Calu3 (cell line): ENCODE results near the gene FAM89B. TPM values are rescaled to one million over a fixed set of nuclear protein-coding genes. Genes with fewer than 3 reads are reported as not detected.
A peak's percentile ranks its signal among the peaks of the same experiment; 100 is the strongest.

ENCODE experiments used
- BruUV-seq: library from RNA; stranded (reverse); fragments of 400-500 nt; replicated peaks from 2 replicates; lab custom pipeline; 2021; lab: Mats Ljungman, UMichigan
- CTCF ChIA-PET: fragments of 300-600 bp; sonication (Branson Sonifier 250); formaldehyde crosslinking; loops from one replicate; lab custom pipeline; 2022; ENCODE audit warnings: antibody characterized with exemption; lab: Charles Lee
- DNase-seq: peaks from one replicate; pipeline ENCODE4 v3.0.0; 2022
- H3K27ac Mint-ChIP-seq: one replicate; pipeline ENCODE4 v1.8.0; 2022; ENCODE audit warnings: mixed read lengths; ENCODE audit not compliant: unreplicated experiment
- H3K27me3 Mint-ChIP-seq: one replicate; pipeline ENCODE4 v1.8.0; 2022; ENCODE audit warnings: mixed read lengths; ENCODE audit not compliant: unreplicated experiment
- H3K36me3 Mint-ChIP-seq: one replicate; pipeline ENCODE4 v1.8.0; 2022; ENCODE audit warnings: mild to moderate bottlenecking, moderate library complexity, mixed read lengths; ENCODE audit not compliant: insufficient read depth, unreplicated experiment
- H3K4me1 Mint-ChIP-seq: one replicate; pipeline ENCODE4 v1.8.0; 2022; ENCODE audit warnings: mild to moderate bottlenecking, low read depth, mixed read lengths; ENCODE audit not compliant: unreplicated experiment
- H3K4me3 Mint-ChIP-seq: one replicate; pipeline ENCODE4 v1.8.0; 2022; ENCODE audit warnings: mild to moderate bottlenecking, low read depth, moderate library complexity, mixed read lengths; ENCODE audit not compliant: unreplicated experiment
- H3K9me3 Mint-ChIP-seq: one replicate; pipeline ENCODE4 v1.8.0; 2022; ENCODE audit warnings: low read depth, mixed read lengths; ENCODE audit not compliant: unreplicated experiment
- intact Hi-C: fragments of 100-400 bp; cut with micrococcal nuclease; formaldehyde crosslinking; loops from one replicate; pipeline ENCODE4 v1.10.0; 2022; ENCODE audit not compliant: unreplicated experiment
- total RNA-seq: library from RNA; stranded (reverse); gene quantifications from 2 replicates; pipeline ENCODE4 v1.2.3, GENCODE V29; 2022
- TF ChIP-seq, protein P1 (sequence below): fragments of 200-600 bp; IDR thresholded peaks from one replicate; pipeline ENCODE4 v1.8.0; 2022; ENCODE audit warnings: antibody characterized with exemption; ENCODE audit not compliant: unreplicated experiment

The FAM89B gene
- total RNA-seq, 1 experiment from 2014 or later, result 29.8 TPM

DNA sequence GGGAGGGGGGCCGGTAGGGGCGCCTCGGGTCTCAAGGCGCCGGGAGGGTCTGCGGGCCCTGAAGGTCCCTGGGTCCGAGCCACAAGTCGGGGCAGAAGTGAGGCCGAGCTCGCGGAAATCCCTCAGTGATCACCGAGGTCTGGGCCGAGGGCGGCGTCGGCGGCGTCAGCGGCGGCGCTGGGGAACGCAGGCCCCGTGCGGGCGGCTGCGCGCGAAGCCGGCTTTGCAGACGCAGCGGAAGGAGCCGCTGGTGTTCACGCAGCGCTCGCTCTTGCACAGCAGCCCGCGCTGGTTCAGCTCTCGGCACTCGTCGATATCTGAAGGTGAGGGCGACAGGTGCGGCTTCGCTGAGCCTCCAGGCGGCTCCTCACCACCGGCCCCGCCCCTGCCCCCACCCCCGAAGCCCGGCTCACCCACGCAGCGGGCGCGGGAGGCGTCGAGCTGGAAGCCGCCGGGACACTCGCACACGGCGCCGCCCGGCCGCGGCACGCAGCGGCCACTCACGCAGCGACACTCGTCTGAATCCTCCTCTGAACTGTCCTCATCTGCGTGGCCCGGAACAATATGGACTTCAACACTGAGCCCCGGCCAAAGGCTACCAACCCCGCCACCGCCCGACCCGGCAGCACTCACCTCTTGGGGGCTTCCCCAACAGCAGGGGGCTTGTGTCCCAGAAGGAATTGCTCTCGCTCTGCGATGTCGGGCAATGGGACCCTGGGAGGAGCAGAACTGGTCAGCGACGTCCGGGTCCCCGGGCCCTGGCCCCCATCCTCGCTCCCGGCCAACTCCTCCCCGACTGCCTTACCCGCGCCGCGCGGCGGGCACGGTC, 33.2 kb upstream of the FAM89B start:
- Mint-ChIP-seq H3K4me1 (peaks cover 15% of the 10 kb centered on the region), H3K9me3 (no peaks in the 10 kb centered on the region), H3K27ac (no peak overlapping the region), H3K27me3 (no peaks in the 10 kb centered on the region), H3K36me3 (peaks cover 75% of the 10 kb centered on the region), H3K4me3 (no peak overlapping the region)
- TF ChIP-seq, protein P1, sequence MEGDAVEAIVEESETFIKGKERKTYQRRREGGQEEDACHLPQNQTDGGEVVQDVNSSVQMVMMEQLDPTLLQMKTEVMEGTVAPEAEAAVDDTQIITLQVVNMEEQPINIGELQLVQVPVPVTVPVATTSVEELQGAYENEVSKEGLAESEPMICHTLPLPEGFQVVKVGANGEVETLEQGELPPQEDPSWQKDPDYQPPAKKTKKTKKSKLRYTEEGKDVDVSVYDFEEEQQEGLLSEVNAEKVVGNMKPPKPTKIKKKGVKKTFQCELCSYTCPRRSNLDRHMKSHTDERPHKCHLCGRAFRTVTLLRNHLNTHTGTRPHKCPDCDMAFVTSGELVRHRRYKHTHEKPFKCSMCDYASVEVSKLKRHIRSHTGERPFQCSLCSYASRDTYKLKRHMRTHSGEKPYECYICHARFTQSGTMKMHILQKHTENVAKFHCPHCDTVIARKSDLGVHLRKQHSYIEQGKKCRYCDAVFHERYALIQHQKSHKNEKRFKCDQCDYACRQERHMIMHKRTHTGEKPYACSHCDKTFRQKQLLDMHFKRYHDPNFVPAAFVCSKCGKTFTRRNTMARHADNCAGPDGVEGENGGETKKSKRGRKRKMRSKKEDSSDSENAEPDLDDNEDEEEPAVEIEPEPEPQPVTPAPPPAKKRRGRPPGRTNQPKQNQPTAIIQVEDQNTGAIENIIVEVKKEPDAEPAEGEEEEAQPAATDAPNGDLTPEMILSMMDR, result no peak
- CTCF ChIA-PET, result interaction anchor here (1.9 to 2.9 kb wide), 2 partner anchors 21 to 32 kb away, joined by 7 to 39 read pairs; partner anchors contain the start of genes FAM89B and ZNRD2
- intact Hi-C loops, result no loop called here
- no peak for DNase-seq
- TSS peak; percentile 63 for BruUV-seq

DNA sequence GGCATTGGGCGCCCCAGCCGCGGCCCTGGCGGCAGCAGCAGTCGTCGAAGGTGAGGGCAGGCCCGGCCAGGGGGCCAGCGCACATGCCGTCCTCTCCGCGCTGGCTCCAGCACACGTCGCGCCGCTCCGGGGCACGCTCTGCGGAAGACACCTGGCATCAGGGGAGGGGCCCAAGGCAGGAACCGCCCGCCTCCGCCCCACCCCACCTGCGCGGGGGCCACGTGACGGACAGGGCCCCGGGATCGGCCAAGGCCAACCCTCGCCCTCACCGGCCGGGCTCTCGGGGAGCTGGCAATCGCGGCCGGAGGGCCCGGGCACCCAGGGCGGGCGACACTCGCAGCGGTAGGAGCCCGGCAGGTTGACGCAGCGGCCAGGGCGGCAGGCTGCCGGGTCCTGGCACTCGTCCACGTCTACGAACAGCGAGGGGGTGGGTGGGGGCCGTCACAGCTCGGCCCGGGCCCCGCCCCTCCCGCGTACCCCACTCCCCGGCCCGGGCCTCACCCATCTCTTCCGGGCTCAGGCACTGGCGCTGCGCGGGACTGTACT, 32.5 kb upstream of the FAM89B start:
- H3K27me3 Mint-ChIP-seq, result no peaks in the 10 kb centered on the region
- no peak overlapping the region for H3K27ac Mint-ChIP-seq
- H3K4me3 Mint-ChIP-seq, result peak overlapping the region; percentile 62
- TF ChIP-seq, protein P1, result no peak
- H3K36me3 Mint-ChIP-seq, result peaks cover 72% of the 10 kb centered on the region
- peaks cover 16% of the 10 kb centered on the region for H3K4me1 Mint-ChIP-seq
- no peaks in the 10 kb centered on the region for H3K9me3 Mint-ChIP-seq
- CTCF ChIA-PET, result interaction anchor here (0.7 to 2.9 kb wide), 4 partner anchors 19 to 54 kb away, joined by 3 to 39 read pairs (median 6); partner anchors contain the start of genes FAM89B, LTBP3 and ZNRD2
- DNase-seq, result peak; percentile 24
- BruUV-seq, result no TSS peak
- intact Hi-C loops, result loop anchor here (2.0 kb wide), 1 partner anchor 31 kb away; the partner anchor contains the start of gene ZNRD2

DNA sequence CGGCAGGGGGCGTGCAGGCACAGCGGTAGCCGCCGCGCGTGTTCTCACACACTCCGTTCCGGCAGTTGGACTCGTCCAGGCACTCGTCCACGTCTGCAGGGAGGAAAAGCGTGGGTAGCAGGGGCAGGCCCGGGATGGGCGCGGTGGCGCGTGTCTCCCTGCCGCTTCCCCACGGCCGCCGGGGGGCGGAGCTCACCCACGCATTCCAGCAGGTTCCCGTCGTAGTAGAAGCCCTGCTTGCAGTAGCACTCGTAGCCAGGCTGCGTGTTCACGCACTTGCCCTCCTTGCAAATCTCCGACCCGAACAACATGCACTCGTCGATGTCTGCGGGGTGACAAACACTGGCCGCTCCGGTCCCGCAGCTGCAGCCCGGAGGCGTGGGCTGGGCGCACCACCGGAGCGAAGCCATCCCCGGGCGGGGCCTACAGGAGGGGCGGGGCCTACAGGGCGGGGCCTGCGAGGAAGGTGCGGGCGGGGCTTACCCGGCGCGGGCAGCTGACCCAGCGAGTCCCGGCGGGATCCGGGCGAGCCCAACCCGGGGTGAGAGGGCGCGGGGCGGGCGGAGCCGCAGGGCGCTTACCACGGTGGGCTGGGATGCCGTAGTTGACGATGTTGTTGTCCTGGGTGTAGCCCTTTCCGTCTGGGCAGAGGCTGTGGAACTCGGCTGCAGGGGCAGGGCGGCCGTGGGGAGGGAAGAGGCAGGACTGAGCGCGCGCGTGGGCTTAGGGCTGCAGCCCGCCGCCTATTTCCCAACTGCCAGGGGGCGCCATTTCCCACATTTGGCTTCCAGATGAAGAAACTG, 31.8 kb upstream of the FAM89B start:
- CTCF ChIA-PET, result interaction anchor here (0.7 to 2.9 kb wide), 6 partner anchors 12 to 53 kb away, joined by 3 to 39 read pairs (median 4); partner anchors contain the start of genes FAM89B, LTBP3 and ZNRD2
- peak overlapping the region; percentile 62 for H3K4me3 Mint-ChIP-seq
- peaks cover 22% of the 10 kb centered on the region for H3K4me1 Mint-ChIP-seq
- TF ChIP-seq, protein P1, result peak; percentile 69
- intact Hi-C loops, result loop anchor here (2.0 kb wide), 1 partner anchor 30 kb away; the partner anchor contains the start of gene ZNRD2
- H3K36me3 Mint-ChIP-seq, result peaks cover 72% of the 10 kb centered on the region
- DNase-seq, result peak; percentile 90
- no peaks in the 10 kb centered on the region for H3K9me3 Mint-ChIP-seq
- no peak overlapping the region for H3K27ac Mint-ChIP-seq
- no TSS peak for BruUV-seq
- no peaks in the 10 kb centered on the region for H3K27me3 Mint-ChIP-seq
